ENCODE measurements around the gene STX17. TPM values are rescaled to one million over a fixed set of nuclear protein-coding genes. Genes with fewer than 3 reads are reported as not detected.

STX17 gene
- total RNA-seq, 1 donor: 32.2 TPM

GRCh38 chr9:100012279-100012678, 105.8 kb downstream of the STX17 start:
- Histone ChIP-seq H3K79me2 (ENCODE audit: insufficient read depth, low read length) (no peaks in the 10 kb centered on the region), H3K27me3 (ENCODE audit: insufficient read depth, low read length) (no peaks in the 10 kb centered on the region), H3K36me3 (ENCODE audit: insufficient read depth, low read length) (peaks cover 16% of the 10 kb centered on the region), H3K4me3 (ENCODE audit: insufficient read depth, low read length) (no peak overlapping the region), H3K9me3 (ENCODE audit: low read depth, low read length) (no peaks in the 10 kb centered on the region), H4K20me1 (ENCODE audit: insufficient read depth, low read length) (no peaks in the 10 kb centered on the region), H2AFZ (ENCODE audit: low read length) (no peak overlapping the region), H3K27ac (ENCODE audit: low read depth, low read length) (no peak overlapping the region), H3K4me2 (ENCODE audit: insufficient read depth, low read length) (no peak overlapping the region), H3K4me1 (ENCODE audit: insufficient read depth, low read length) (no peaks in the 10 kb centered on the region)
- TF ChIP-seq CTCF (IDR thresholded peaks at IDR 0.05; ENCODE audit: extremely low read depth, low read depth, low read length): no peak
- no peak for DNase-seq (ENCODE audit: insufficient read length, low spot score, missing footprints)

GRCh38 chr9:100013573-100013972, 107.1 kb downstream of the STX17 start:
- H2AFZ ChIP-seq (ENCODE audit: low read length): no peak overlapping the region

GRCh38 chr9:100014846-100015245, 108.4 kb downstream of the STX17 start:
- Histone ChIP-seq H3K4me1 (ENCODE audit: insufficient read depth, low read length) (peaks cover under 1% of the 10 kb centered on the region), H3K79me2 (ENCODE audit: insufficient read depth, low read length) (no peaks in the 10 kb centered on the region), H3K4me2 (ENCODE audit: insufficient read depth, low read length) (no peak overlapping the region), H4K20me1 (ENCODE audit: insufficient read depth, low read length) (no peaks in the 10 kb centered on the region), H3K36me3 (ENCODE audit: insufficient read depth, low read length) (peaks cover 16% of the 10 kb centered on the region), H3K4me3 (ENCODE audit: insufficient read depth, low read length) (no peak overlapping the region), H3K27ac (ENCODE audit: low read depth, low read length) (no peak overlapping the region), H3K9me3 (ENCODE audit: low read depth, low read length) (no peaks in the 10 kb centered on the region), H3K27me3 (ENCODE audit: insufficient read depth, low read length) (no peaks in the 10 kb centered on the region), H2AFZ (ENCODE audit: low read length) (no peak overlapping the region)
- no peak for TF ChIP-seq CTCF (IDR thresholded peaks at IDR 0.05; ENCODE audit: extremely low read depth, low read depth, low read length)
- DNase-seq (ENCODE audit: insufficient read length, low spot score, missing footprints): no peak

More at GRCh38 chr9:100013573-100013972, 107.1 kb downstream of the STX17 start:
- no peak for DNase-seq (ENCODE audit: insufficient read length, low spot score, missing footprints)
- Histone ChIP-seq H3K9me3 (ENCODE audit: low read depth, low read length) (no peaks in the 10 kb centered on the region), H3K4me2 (ENCODE audit: insufficient read depth, low read length) (no peak overlapping the region), H3K79me2 (ENCODE audit: insufficient read depth, low read length) (no peaks in the 10 kb centered on the region), H3K36me3 (ENCODE audit: insufficient read depth, low read length) (peaks cover 16% of the 10 kb centered on the region), H3K4me3 (ENCODE audit: insufficient read depth, low read length) (no peak overlapping the region), H3K27me3 (ENCODE audit: insufficient read depth, low read length) (no peaks in the 10 kb centered on the region), H3K27ac (ENCODE audit: low read depth, low read length) (no peak overlapping the region), H4K20me1 (ENCODE audit: insufficient read depth, low read length) (no peaks in the 10 kb centered on the region), H3K4me1 (ENCODE audit: insufficient read depth, low read length) (no peaks in the 10 kb centered on the region)
- no peak for TF ChIP-seq CTCF (IDR thresholded peaks at IDR 0.05; ENCODE audit: extremely low read depth, low read depth, low read length)

GRCh38 chr9:100019541-100019940, 113.1 kb downstream of the STX17 start:
- no peak for DNase-seq (ENCODE audit: insufficient read length, low spot score, missing footprints)
- H3K4me3 ChIP-seq (ENCODE audit: insufficient read depth, low read length): no peak overlapping the region
- no peak overlapping the region for H2AFZ ChIP-seq (ENCODE audit: low read length)
- no peak overlapping the region for H3K27ac ChIP-seq (ENCODE audit: low read depth, low read length)
- H3K9me3 ChIP-seq (ENCODE audit: low read depth, low read length): no peaks in the 10 kb centered on the region
- peaks cover 17% of the 10 kb centered on the region for H3K36me3 ChIP-seq (ENCODE audit: insufficient read depth, low read length)
- H3K79me2 ChIP-seq (ENCODE audit: insufficient read depth, low read length): no peaks in the 10 kb centered on the region
- H3K4me1 ChIP-seq (ENCODE audit: insufficient read depth, low read length): peaks cover 11% of the 10 kb centered on the region
- no peaks in the 10 kb centered on the region for H4K20me1 ChIP-seq (ENCODE audit: insufficient read depth, low read length)
- no peak overlapping the region for H3K4me2 ChIP-seq (ENCODE audit: insufficient read depth, low read length)
- H3K27me3 ChIP-seq (ENCODE audit: insufficient read depth, low read length): no peaks in the 10 kb centered on the region
- TF ChIP-seq CTCF (IDR thresholded peaks at IDR 0.05; ENCODE audit: extremely low read depth, low read depth, low read length): no peak

Other genes starting within 250 kb of the STX17 start
- gene NR4A3, start 84.8 kb upstream of the STX17 start, total RNA-seq: 0.29 and 0.36 TPM in 2 replicates
- gene ERP44, start 192.3 kb downstream of the STX17 start, total RNA-seq: 13.8 and 14.4 TPM in 2 replicates
- gene INVS, start 192.6 kb downstream of the STX17 start, total RNA-seq: 26.2 and 27.1 TPM in 2 replicates

Data from osteoblast (primary cell).